ENCODE measurements around the gene C2orf72. TPM values are rescaled to one million over a fixed set of nuclear protein-coding genes. Genes with fewer than 3 reads are reported as not detected.

Gene C2orf72
- total and polyA plus RNA-seq, 2 of the 13 experiments (the other 11 are each of a cell fraction or from before 2014, with no cell fraction given) = 147 to 203 TPM

DNA sequence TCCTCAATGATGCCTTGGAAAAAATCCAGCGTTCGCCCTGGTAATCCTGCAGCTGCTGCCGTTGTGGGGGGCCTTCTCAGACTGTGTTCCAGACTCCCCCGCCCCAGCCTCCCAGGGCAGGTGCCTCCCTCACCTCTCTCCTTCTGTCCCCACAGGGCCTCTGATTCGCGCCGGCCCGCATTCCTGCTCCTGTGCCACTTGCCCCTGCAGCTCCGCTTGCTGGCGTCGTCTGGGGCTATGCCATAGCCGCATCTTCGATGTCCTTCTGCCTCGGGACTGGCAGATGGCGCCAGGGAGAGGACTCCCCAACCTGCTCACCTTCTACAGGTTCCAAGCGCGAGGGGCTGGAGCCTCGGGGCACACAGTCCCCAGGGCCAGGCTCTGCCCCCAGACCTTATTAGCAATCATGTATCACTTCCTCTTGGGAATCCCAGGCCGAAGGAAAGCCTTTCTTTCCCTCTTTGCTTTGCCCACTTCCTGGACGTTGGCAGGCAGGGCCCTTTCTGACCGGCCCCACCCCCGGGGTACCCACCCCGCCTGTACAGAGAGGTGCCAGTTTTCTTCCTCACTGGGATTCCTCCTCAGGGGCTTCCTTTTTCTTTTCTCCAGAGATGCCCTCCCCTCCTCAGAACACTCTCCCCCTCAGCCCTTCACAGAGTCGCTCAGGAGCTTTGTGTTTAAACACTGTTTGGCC lies 37.0 kb upstream of the C2orf72 start (continued):
- TF ChIP-seq SETDB1 (CRISPR knock-in tag; IDR thresholded peaks at IDR 0.05; ENCODE audit: borderline replicate concordance) (no peak), PTBP1 (IDR thresholded peaks at IDR 0.05; ENCODE audit: low read depth, low read length, poor library complexity, severe bottlenecking) (no peak), ZFP36L1 (CRISPR knock-in tag; IDR thresholded peaks at IDR 0.05) (no peak), NR2F6 (IDR thresholded peaks at IDR 0.05) (no peak), NR2F6 (CRISPR knock-in tag; IDR thresholded peaks at IDR 0.05) (peak; percentile 36; the same call in 1 of the 2 replicates), LCORL (IDR thresholded peaks at IDR 0.05) (no peak), LCORL (CRISPR knock-in tag; IDR thresholded peaks at IDR 0.05) (peak; percentile 52; the same call in 1 of the 2 replicates), ZNF142 (CRISPR knock-in tag; IDR thresholded peaks at IDR 0.05) (no peak), ZNF652 (CRISPR knock-in tag; IDR thresholded peaks at IDR 0.05; ENCODE audit: borderline replicate concordance, low read depth) (no peak), TEAD3 (CRISPR knock-in tag; optimal IDR thresholded peaks at IDR 0.05; ENCODE audit: borderline replicate concordance) (peak; percentile 73), SIX4 (CRISPR knock-in tag; IDR thresholded peaks at IDR 0.05) (no peak), SALL1 (CRISPR knock-in tag; IDR thresholded peaks at IDR 0.05) (peak; percentile 59), KDM5B (CRISPR knock-in tag; IDR thresholded peaks at IDR 0.05; ENCODE audit: borderline replicate concordance) (no peak), ZNF280B (CRISPR knock-in tag; IDR thresholded peaks at IDR 0.05; ENCODE audit: borderline replicate concordance) (no peak), ZFP36 (IDR thresholded peaks at IDR 0.05; ENCODE audit: borderline replicate concordance, low read depth, low read length, partially characterized antibody) (no peak), GPN1 (CRISPR knock-in tag; IDR thresholded peaks at IDR 0.05; ENCODE audit: borderline replicate concordance) (no peak), ARID2 (CRISPR knock-in tag; IDR thresholded peaks at IDR 0.05; ENCODE audit: borderline replicate concordance) (no peak)
- TF ChIP-seq, protein P1, sequence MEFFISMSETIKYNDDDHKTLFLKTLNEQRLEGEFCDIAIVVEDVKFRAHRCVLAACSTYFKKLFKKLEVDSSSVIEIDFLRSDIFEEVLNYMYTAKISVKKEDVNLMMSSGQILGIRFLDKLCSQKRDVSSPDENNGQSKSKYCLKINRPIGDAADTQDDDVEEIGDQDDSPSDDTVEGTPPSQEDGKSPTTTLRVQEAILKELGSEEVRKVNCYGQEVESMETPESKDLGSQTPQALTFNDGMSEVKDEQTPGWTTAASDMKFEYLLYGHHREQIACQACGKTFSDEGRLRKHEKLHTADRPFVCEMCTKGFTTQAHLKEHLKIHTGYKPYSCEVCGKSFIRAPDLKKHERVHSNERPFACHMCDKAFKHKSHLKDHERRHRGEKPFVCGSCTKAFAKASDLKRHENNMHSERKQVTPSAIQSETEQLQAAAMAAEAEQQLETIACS (CRISPR knock-in tag; IDR thresholded peaks at IDR 0.05) = no peak
- TF ChIP-seq, protein P2, sequence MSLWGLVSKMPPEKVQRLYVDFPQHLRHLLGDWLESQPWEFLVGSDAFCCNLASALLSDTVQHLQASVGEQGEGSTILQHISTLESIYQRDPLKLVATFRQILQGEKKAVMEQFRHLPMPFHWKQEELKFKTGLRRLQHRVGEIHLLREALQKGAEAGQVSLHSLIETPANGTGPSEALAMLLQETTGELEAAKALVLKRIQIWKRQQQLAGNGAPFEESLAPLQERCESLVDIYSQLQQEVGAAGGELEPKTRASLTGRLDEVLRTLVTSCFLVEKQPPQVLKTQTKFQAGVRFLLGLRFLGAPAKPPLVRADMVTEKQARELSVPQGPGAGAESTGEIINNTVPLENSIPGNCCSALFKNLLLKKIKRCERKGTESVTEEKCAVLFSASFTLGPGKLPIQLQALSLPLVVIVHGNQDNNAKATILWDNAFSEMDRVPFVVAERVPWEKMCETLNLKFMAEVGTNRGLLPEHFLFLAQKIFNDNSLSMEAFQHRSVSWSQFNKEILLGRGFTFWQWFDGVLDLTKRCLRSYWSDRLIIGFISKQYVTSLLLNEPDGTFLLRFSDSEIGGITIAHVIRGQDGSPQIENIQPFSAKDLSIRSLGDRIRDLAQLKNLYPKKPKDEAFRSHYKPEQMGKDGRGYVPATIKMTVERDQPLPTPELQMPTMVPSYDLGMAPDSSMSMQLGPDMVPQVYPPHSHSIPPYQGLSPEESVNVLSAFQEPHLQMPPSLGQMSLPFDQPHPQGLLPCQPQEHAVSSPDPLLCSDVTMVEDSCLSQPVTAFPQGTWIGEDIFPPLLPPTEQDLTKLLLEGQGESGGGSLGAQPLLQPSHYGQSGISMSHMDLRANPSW (CRISPR knock-in tag; IDR thresholded peaks at IDR 0.05; ENCODE audit: borderline replicate concordance) = no peak

Data from HepG2 (cell line).